Measurements from ENCODE around the gene MYL10.

Gene MYL10

GRCh38 chr7:101567230-101567629, 61.9 kb downstream of the MYL10 start:
- DNase-seq (ENCODE audit: low read depth), result no peak

- DNase-seq (ENCODE audit: low read depth), result no peak
Observed at GRCh38 chr7:101565601-101566209, 63.4 kb downstream of the MYL10 start.

GRCh38 chr7:101564778-101565211, 64.3 kb downstream of the MYL10 start:
- DNase-seq (ENCODE audit: low read depth), result no peak

DNA sequence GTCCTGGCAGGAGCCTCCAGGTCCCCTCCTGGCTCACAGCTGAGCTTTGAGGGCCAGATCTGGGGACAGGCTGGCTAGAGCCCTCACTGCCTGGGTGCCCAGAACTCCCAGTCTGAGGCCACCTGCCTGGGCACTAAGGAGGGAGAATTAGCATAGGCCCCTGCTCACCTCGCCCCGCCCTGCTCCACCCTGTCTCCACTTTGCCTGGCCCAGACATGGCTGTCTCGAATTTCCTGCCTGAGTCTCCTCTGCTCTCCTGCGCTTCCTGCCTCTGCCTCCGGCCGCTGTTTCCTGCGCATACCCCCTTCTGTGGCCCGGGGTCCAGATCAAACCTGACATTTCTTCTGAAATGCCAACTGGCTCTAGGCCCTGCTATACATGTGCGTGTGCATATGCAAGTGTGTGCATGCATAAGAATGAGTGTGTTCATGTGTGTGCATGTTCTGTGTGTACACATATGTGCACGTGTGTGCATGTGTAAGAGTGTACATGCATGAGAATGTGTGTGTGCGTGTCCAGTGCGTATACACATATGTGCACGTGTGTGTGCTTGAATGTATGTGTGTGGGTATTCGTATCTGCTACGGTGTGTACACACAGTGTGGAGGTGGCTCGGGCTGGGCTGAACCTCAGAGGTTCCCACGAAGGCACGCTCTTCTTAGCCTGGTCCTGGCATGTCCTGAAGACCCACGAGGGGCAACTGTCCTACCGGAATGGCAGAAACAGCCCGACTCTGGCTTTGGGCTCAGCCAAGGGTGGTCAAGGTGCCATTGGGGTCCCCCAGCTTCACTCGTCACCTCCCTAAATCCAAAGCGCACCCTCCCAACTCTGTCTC, 64.9 kb downstream of the MYL10 start:
- DNase-seq (ENCODE audit: low read depth), result no peak

Data from HS-27A (cell line).